SK-N-MC (cell line): ENCODE measurements around the gene NENF.

Experiments
- EZH2 ChIP-seq: fragments of 200-600 bp; sonication (generic); IDR thresholded peaks from one replicate; pipeline ENCODE4 v1.6.1; 2017; ENCODE audit warnings: antibody characterized with exemption
- FOXP2 ChIP-seq: optimal IDR thresholded peaks from 2 replicates; pipeline ENCODE3; 2011; ENCODE audit warnings: mild to moderate bottlenecking, moderate library complexity; ENCODE audit not compliant: insufficient read depth; ENCODE audit errors: extremely low read length, control extremely low read depth
- POLR2AphosphoS5 ChIP-seq: IDR thresholded peaks from 2 replicates; pipeline ENCODE4 v1.6.1; 2012; ENCODE audit warnings: mild to moderate bottlenecking, low read depth, low read length, borderline replicate concordance

GRCh38 chr1:212485913-212486618, 53.3 kb downstream of the NENF start:
- no peak for TF ChIP-seq POLR2AphosphoS5
- no peak for TF ChIP-seq EZH2
- TF ChIP-seq FOXP2 = no peak
